Upper lobe of left lung (tissue), 6 donors: Measurements from ENCODE around the gene TM9SF2. TPM values are rescaled to one million over a fixed set of nuclear protein-coding genes. Genes with fewer than 3 reads are reported as not detected.
A peak's percentile ranks its signal among the peaks of the same experiment; 100 is the strongest.

Experiments used
- ATAC-seq, 2 donors: fragments of 200-7000 bp; cut with Tn5 transposase; one replicate each; pipeline ENCODE4 v1.9.1; 2022; ENCODE audit warnings: mild to moderate bottlenecking in 2 of 2, moderate library complexity in 2 of 2; ENCODE audit not compliant: low FRiP score in 2 of 2
- DNase-seq, 2 donors: peaks; one replicate each; pipeline ENCODE4 v3.0.0-alpha.2; 2019 to 2020
- H3K27ac ChIP-seq, 4 donors: fragments of 200-600 bp; sonication (generic); one replicate each; pipeline ENCODE4 v1.5.1; 2016 to 2019
- H3K27me3 ChIP-seq, 4 donors: fragments of 200-600 bp; sonication (generic); one replicate each; pipeline ENCODE4 v1.5.1; 2017 to 2019
- H3K36me3 ChIP-seq, 4 donors: fragments of 200-600 bp; sonication (generic); one replicate each; pipeline ENCODE4 v1.5.1; 2016 to 2019
- H3K4me1 ChIP-seq, 4 donors: fragments of 200-600 bp; sonication (generic); one replicate each; pipeline ENCODE4 v1.5.1; 2018 to 2019
- H3K4me3 ChIP-seq, 4 donors: fragments of 200-600 bp; sonication (generic); one replicate each; pipeline ENCODE4 v1.5.1; 2017 to 2019; ENCODE audit warnings: mild to moderate bottlenecking in 2 of 4, moderate library complexity in 1 of 4
- H3K9me3 ChIP-seq, 4 donors: fragments of 200-600 bp; sonication (generic); one replicate each; pipeline ENCODE4 v1.5.1; 2018 to 2019
- EP300 ChIP-seq, 4 donors: sonication (generic); formaldehyde crosslinking; IDR thresholded peaks; one replicate each; pipeline ENCODE4 v1.5.1; 2017; ENCODE audit warnings: antibody characterized with exemption in 4 of 4, control low read depth in 2 of 4
- POLR2A ChIP-seq, 4 donors: fragments of 450-650 bp; IDR thresholded peaks; one replicate each; pipeline ENCODE4 v1.5.1; 2016 to 2017; ENCODE audit warnings: antibody characterized with exemption in 4 of 4, mild to moderate bottlenecking in 2 of 4
- POLR2AphosphoS5 ChIP-seq, 2 donors: sonication (generic); formaldehyde crosslinking; IDR thresholded peaks; one replicate each; pipeline ENCODE4 v1.5.1; 2017; ENCODE audit warnings: antibody characterized with exemption in 2 of 2
- WGBS, 2 donors: methylation state at CpG; one replicate each; pipeline ENCODE4 v1.1.5; 2017 to 2018; 5-methylcytosine and 5-hydroxymethylcytosine counted together
- total RNA-seq, 6 donors: library from RNA; depleted of rRNA in 4 of 6; stranded (reverse); fragments of >200 nt in 4 of 6; gene quantifications; one replicate each; pipeline versions ENCODE4 v1.1.0 to v1.2.1, GENCODE V29; 2016 to 2021
- TF ChIP-seq, protein P1 (sequence below), 6 experiments: fragments of 450-650 bp in 4 of 6; fragments of 200-600 bp in 2 of 6; sonication (generic) in 2 of 6; IDR thresholded peaks; one replicate each; pipeline ENCODE4 v1.5.1; 2016 to 2019; ENCODE audit warnings: antibody characterized with exemption in 6 of 6
- donor health status: DM: no; HTN: no; CAD: no; lungs with moderate emphysema.
- donor health status: DM: no; HTN: yes; CAD: no; lungs with severe emphysema.

The TM9SF2 gene
- total RNA-seq, 6 donors from 2014 or later = 34.7 to 142 (median 116) TPM

DNA sequence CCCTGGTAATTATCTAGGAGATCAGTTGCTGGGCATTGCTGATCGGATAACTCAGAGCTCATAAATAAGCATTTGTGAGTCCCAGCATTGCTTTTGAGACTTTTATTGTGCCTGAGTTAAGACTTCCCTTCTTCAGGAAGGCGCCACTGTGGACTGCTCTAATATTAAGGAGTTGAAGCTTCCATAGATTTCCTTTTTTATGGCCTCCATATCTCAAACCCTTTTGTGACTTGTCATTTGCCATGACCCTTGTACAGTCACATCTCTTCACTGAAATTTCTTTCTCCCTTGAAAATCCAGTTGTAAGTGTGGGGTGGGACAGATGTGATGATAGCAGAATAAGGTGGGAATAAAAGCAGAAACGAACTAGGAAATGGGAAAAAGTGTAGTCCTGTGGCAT lies 6.3 kb downstream of the TM9SF2 start:
- ATAC-seq (no peak), DNase-seq (no peak)
- peak overlapping the region in 1 of 4 donors; percentile 44 for H3K27ac ChIP-seq
- 81 to 93% methylated on average over 3 of the region's 3 CpGs for whole genome bisulfite sequencing, 2 donors
- TF ChIP-seq POLR2AphosphoS5 (IDR thresholded peaks at IDR 0.05) (no peak), POLR2A (IDR thresholded peaks at IDR 0.05) (no peak), EP300 (IDR thresholded peaks at IDR 0.05) (no peak)
- TF ChIP-seq, protein P1, sequence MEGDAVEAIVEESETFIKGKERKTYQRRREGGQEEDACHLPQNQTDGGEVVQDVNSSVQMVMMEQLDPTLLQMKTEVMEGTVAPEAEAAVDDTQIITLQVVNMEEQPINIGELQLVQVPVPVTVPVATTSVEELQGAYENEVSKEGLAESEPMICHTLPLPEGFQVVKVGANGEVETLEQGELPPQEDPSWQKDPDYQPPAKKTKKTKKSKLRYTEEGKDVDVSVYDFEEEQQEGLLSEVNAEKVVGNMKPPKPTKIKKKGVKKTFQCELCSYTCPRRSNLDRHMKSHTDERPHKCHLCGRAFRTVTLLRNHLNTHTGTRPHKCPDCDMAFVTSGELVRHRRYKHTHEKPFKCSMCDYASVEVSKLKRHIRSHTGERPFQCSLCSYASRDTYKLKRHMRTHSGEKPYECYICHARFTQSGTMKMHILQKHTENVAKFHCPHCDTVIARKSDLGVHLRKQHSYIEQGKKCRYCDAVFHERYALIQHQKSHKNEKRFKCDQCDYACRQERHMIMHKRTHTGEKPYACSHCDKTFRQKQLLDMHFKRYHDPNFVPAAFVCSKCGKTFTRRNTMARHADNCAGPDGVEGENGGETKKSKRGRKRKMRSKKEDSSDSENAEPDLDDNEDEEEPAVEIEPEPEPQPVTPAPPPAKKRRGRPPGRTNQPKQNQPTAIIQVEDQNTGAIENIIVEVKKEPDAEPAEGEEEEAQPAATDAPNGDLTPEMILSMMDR (IDR thresholded peaks at IDR 0.05) = no peak
- no peak overlapping the region for H3K4me3 ChIP-seq
- peaks cover 0 to 7% (median 0%) of the 10 kb centered on the region in 4 donors for H3K9me3 ChIP-seq
- H3K4me1 ChIP-seq = peaks cover 50 to 78% (median 61%) of the 10 kb centered on the region in 4 donors
- H3K36me3 ChIP-seq = peaks cover 0 to 9% (median 7%) of the 10 kb centered on the region in 4 donors
- H3K27me3 ChIP-seq = no peaks in the 10 kb centered on the region

DNA sequence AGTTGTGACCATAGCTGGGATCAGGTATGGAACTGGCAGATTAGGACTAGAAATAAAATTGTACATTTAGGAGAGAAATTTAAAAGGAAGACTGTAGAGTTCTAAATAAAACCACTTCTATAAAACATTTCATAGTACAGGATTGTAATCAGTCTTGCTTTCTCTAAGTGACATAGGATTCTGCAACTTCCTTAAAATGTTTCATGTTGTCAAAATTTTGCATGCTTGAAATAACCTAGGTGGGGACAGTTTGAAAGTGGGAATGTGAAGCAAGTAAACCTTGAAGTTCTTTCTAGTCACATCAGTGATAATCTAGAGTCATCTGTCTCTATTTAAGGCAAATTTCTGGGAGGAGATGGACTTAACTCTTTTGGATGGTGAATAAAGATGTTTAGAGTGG lies 6.7 kb downstream of the TM9SF2 start:
- H3K4me3 ChIP-seq = no peak overlapping the region
- TF ChIP-seq POLR2A (IDR thresholded peaks at IDR 0.05) = no peak
- TF ChIP-seq EP300 (IDR thresholded peaks at IDR 0.05) = no peak
- TF ChIP-seq, protein P1 (IDR thresholded peaks at IDR 0.05) = no peak
- no peak for TF ChIP-seq POLR2AphosphoS5 (IDR thresholded peaks at IDR 0.05)
- H3K36me3 ChIP-seq = peaks cover 0 to 9% (median 7%) of the 10 kb centered on the region in 4 donors
- DNase-seq (no peak), ATAC-seq (no peak)
- peaks cover 0 to 7% (median 0%) of the 10 kb centered on the region in 4 donors for H3K9me3 ChIP-seq
- no peaks in the 10 kb centered on the region for H3K27me3 ChIP-seq
- peaks cover 46 to 77% (median 58%) of the 10 kb centered on the region in 4 donors for H3K4me1 ChIP-seq
- peak overlapping the region in 1 of 4 donors; percentile 44 for H3K27ac ChIP-seq

DNA sequence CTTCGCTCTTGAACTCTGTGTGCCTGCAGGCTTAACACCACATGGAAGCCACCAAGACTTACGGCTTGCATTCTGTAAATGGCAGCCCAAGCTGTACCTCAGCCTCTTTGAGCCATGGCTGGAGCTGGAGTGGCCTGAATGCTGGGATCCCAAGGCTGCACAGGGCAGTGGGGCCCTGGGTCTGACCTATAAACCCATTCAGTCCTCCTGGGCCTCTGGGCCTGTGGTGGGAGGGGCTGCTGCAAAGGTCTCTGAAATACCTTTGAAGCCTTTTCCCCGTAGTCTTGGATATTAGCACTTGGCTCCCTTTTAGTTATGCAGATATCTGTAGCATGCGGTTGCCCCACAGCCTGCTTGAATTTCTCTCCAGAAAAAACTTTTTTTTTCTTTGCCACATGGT lies 8.2 kb downstream of the TM9SF2 start:
- 99 to 100% methylated on average over 2 to 3 of the region's 4 CpGs for WGBS, 2 donors
- H3K36me3 ChIP-seq = peaks cover 0 to 9% (median 7%) of the 10 kb centered on the region in 4 donors
- no peak overlapping the region for H3K27ac ChIP-seq
- no peak for DNase-seq
- ATAC-seq = no peak
- TF ChIP-seq, protein P1 (IDR thresholded peaks at IDR 0.05) = no peak
- TF ChIP-seq POLR2AphosphoS5 (IDR thresholded peaks at IDR 0.05) (no peak), POLR2A (IDR thresholded peaks at IDR 0.05) (no peak), EP300 (IDR thresholded peaks at IDR 0.05) (no peak)
- peaks cover 0 to 7% (median 0%) of the 10 kb centered on the region in 4 donors for H3K9me3 ChIP-seq
- H3K27me3 ChIP-seq = no peaks in the 10 kb centered on the region
- peaks cover 31 to 65% (median 45%) of the 10 kb centered on the region in 4 donors for H3K4me1 ChIP-seq
- no peak overlapping the region for H3K4me3 ChIP-seq

DNA sequence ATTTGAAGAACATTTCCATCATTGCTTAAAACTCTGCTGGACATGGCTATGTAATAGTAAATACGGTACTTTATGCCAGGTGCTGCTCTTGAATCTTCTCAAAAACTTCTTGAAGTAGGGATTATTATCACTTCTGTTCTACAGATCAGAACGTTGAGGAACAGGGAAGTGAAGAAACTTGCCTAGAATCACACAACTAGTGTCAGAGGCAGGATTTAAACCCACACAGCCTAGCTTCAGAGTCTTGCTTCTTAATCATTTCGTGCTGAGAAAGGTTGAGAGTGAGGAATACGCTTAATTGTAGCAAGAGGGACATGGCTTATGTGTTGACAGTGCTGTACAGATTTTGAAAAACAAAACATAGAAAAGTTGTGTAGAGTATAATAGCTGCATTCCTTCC lies 13.5 kb downstream of the TM9SF2 start:
- Histone ChIP-seq H3K36me3 (peaks cover 0 to 23% (median 2%) of the 10 kb centered on the region in 4 donors), H3K4me1 (peaks cover 15 to 51% (median 27%) of the 10 kb centered on the region in 4 donors), H3K9me3 (peaks cover 0 to under 1% (median 0%) of the 10 kb centered on the region in 4 donors), H3K27ac (no peak overlapping the region), H3K27me3 (no peaks in the 10 kb centered on the region), H3K4me3 (no peak overlapping the region)
- no peak for TF ChIP-seq POLR2A (IDR thresholded peaks at IDR 0.05)
- WGBS, 2 donors = 73 to 78% methylated on average over 4 of the region's 4 CpGs
- DNase-seq = no peak
- no peak for ATAC-seq

DNA sequence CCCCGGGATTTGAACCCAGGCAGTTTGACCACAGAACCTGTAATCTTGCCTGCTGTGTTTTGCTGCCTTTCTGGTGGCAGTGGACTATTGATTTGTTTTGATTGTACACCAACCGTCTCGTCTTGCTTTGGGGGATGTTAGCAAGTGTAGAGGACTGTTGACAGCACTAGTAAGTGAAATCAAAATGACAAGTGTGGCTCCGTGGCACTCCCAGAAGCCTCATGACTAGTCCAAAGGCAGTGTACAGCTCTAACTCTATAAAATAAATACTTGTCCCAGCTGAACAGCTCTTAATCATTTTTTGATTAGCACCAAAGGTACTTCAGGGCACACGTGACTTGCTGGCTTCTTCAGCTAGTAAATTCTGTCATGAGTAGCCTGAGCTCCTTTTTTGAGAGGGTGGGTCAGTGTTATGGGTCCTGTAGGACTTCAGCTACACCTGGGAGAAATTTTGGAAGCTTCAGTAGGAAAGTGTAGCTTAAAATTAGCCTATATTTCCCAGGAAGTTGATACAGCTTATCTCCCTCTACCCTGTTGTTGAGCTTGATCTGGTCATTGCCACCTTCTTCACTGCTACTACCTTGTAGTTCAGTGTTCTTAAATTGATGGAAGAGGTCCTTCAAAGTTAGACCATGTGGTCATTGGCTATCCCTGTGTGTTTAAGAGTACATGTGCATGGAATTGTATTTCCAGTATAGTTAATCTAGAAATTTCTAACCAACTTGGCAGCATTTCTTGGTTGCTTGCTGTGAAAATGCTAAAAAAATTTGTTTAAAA lies 15.1 kb downstream of the TM9SF2 start:
- Histone ChIP-seq H3K4me1 (peaks cover 15 to 41% (median 23%) of the 10 kb centered on the region in 4 donors), H3K4me3 (no peak overlapping the region), H3K9me3 (no peaks in the 10 kb centered on the region), H3K36me3 (peaks cover 0 to 39% (median 12%) of the 10 kb centered on the region in 4 donors), H3K27me3 (no peaks in the 10 kb centered on the region), H3K27ac (peak overlapping the region in 1 of 4 donors; percentile 1)
- peak in 1 of 2 donors; percentile 62 for DNase-seq
- no peak for TF ChIP-seq EP300 (IDR thresholded peaks at IDR 0.05)
- TF ChIP-seq POLR2AphosphoS5 (IDR thresholded peaks at IDR 0.05) = no peak
- TF ChIP-seq, protein P1 (IDR thresholded peaks at IDR 0.05) = no peak
- no peak for TF ChIP-seq POLR2A (IDR thresholded peaks at IDR 0.05)
- ATAC-seq = peak; percentile 32 to 73
- WGBS, 2 donors = 57 to 62% methylated on average over 5 of the region's 5 CpGs
